Inferior parietal cortex (tissue), 1 donor: ENCODE results near the gene RGS14.
"Not testable (repeated sequence)": the region's sequence is repeated elsewhere in the genome, so short reads cannot be mapped to it uniquely, and the experiment has no call there.

Experiments used
- DNase-seq: peaks from one replicate; pipeline ENCODE4 v3.0.0-alpha.2; 2016; ENCODE audit errors: extremely low spot score

RGS14 gene

DNA sequence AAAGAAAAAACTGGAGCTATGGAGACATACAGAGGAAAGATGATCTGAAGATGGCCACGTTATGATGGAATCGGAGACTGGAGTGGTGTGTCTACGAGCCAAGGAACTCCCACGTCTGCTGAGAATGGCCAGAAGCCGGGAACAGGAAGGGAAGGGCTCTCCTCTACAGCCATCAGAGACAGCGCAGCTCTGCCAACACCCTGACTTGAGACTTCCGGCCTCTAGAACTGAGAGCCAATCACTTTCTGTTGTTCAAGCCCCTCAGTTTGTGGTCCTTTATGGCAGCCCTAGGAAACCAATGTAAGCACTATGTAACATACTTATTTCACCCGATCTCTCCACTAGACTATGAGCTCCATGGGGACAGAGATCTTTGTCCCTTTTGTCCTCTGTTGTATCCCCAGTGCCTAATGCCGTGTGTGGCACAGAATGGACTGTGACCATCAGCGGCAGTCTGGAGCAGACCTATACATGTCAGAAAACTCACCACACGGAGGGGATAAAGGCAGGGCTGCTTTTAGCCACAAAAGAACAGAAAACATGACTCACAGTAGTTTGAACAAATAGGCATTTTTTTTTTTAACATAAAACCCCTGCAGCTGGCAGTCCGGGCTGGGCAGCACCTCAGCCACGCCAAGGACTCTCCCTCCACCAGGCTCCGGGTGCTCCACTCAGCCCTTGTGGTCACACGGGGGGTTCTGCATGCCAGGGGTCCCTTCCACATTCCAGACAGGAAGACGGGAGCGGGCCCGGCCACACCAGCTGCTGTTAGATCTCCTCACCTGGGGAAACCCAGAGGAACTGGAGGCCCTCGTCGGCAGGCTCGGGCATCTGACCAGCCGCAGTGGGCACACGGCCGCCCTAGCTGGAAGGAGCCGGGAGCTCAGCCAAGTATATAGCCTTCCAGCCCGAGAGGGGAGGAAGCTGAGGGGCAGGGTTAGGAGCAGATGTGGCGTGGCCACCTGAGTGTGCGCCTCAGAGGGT, 29.9 kb upstream of the RGS14 start:
- no peak for DNase-seq

DNA sequence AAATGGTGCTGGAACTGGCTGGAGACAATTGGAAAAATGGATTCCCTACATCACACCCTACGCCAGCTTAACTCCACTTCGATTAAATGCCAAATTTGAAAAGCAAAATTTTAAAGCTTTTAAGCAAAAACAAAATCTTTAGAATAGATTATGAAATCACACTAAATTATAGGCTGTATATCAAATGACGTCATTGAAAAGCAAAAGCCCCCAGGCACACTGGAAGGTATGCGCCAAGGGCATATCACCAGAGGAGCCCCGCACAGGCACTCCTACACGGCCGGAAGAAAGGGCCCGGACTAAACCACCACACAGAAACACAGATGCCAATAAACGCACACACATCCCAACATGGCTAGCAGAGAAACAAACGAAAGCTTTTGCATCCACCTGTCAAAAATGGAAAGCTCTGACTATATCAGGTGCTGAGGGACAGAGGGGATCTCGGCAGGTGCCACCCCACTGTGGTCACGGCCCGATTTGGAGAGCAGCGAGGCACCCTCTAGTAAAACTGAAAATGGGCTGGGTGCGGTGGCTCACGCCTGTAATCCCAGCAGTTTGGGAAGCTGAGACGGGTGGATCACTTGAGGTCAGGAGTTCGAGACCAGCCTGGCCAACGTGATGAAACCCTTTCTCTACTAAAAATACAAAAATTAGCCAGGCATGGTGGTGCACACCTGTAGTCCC, 29.0 kb upstream of the RGS14 start:
- no peak for DNase-seq

DNA sequence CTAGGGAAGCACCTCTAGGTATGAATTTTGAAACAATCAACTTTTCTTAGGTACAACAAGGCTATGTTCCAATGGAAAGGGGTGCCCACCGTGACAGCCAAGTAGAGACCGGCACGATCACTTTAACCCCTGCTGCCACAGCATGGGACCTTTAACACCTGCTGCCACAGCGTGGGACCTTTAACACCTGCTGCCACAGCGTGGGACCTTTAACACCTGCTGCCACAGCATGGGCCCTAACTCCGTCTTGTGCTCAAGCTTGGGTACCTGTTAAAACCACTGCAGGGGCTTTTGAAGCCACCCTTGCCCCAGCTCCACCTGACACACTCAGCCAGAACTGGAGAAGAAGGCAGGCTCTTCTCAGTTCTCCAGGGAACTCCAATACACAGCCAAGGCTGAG, 27.8 kb upstream of the RGS14 start:
- no peak for DNase-seq

DNA sequence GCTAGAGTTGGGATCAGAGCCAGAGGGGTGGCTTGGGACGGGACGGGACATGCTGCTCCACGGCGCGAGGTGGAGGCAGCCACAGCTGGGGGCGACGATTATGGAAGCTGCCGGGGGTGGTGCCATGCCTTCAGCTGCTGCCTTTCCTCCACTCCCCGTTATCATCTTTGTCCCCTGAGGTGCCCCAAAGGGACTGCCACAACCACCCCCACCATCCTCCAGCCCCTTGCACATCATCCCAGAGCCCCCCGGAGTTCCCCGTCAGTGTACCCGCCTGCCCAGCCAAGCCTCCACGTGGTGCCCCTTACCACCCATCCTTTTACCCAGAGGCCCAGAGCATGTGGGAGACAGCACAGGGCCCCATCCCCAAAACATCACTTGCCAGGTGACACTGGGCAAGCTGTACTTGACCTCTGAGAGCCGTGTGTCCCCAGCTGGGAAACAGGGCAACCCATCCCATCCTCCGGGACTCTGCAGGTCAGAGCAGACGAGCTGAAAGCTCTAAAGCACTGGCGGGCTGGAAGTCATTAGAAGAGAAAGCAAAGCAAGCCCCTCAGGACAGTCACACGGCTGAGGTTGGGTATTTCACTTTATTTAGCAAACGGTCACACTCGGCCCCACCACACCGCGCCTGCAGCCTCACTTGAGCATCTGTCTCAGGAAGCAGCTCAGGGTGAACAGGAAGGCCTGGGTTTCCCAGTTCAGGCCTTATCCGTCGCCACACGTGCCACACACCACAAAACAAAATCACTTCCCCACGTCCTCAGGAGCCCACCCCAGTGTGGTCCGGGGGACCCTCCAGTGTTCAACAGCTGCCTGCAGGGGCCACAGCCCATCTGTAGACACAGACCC, 26.5 kb upstream of the RGS14 start:
- DNase-seq: no peak

GRCh38 chr5:177332031-177332895, 25.5 kb upstream of the RGS14 start:
- DNase-seq: no peak

DNA sequence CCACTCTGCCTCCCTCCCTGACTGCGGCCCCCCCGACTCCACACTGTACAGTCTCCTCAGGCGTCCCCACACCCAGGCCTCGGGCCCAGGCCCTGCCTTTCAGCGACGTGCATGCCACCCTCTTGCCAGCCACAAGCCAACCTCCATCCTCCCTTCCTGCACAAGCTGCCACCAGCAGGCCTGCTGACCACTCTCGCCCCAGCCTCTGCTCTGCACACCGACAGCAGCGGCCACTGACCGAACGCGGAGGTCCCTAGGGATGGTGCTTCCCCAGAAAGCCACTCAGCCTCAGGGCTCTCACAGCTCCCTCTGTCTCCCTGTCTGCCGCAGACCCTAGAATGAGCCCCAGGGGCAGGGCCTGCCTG, 24.8 kb upstream of the RGS14 start:
- no peak for DNase-seq

GRCh38 chr5:177333420-177334154, 24.1 kb upstream of the RGS14 start:
- DNase-seq: no peak

DNA sequence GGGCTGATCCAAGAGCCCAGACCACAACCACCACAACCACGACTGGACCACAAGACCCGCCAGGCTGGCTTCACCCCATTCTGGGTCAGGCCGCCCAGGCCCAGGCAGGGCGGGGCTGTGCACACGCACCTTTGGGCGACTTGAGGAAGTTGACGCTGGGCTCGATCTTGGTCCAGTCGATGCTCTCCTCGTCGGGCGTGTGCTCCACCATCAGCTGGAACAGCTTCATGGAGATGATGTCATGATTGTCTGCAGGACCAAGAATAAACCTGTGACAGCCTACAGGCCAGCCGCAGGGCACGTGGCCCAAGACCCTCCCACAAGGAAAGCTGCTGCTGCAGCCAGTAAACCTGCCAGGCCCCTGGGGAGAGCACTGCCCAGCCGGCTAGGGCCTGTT, 23.6 kb upstream of the RGS14 start:
- no peak for DNase-seq

GRCh38 chr5:177334781-177335700, 22.7 kb upstream of the RGS14 start:
- DNase-seq: no peak

DNA sequence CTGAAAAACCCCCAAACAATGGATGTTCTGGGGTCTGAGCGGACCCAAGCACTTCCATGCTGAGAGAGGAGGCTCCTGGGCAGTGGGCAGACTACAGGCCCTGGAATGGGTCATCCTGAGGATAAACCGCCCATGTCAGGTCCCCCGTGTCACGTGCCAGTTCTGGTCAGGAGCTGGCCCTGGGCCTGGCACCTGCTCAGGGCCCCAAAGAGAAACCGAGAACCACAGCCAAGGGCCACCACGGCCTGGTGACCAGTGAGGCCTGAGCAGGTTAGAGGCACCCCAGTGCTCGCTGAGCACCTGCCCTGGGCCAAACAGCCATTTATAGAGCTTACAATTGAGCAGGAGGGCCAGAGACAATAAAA, 22.0 kb upstream of the RGS14 start:
- no peak for DNase-seq

- DNase-seq: no peak
Measured at GRCh38 chr5:177336112-177336511, 21.6 kb upstream of the RGS14 start.

DNA sequence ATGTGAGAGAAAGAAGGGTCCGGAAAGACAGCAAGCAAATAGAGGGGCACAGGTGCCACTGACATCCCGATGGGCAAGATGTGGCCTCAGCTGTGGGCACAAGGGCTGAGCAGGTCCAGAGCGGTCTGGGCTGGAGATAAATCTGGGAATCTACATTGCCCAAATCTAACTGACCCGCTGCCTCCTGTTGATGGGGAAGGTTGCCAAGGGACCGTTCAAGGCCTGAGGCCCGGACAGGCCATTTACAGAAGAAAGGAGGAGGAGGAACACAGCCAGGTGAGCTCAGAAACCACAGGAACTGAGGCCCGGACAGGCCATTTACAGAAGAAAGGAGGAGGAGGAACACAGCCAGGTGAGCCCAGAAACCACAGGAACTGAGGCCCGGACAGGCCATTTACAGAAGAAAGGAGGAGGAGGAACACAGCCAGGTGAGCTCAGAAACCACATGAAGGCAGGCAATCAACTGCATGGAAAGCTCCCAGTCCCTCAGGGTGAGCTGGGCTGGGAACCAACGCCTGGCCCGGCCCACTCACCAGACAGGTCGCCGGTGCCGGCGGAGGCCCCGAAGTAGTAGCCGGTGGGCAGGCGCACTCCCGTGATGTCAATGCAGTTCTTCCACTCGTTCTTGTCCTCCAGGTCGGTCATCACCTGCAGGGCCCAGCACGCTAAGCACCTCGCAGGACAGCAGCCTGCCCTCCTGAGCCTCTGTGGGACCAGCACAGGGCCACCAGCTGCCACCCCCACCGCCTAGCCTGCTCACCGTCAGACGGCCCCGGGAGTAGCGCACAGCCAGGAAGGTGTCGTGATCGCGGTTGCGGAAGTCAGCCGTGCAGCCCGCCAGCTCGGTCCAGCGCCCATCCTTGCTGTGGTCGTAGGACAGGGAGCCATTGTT, 20.9 kb upstream of the RGS14 start:
- no peak for DNase-seq

DNA sequence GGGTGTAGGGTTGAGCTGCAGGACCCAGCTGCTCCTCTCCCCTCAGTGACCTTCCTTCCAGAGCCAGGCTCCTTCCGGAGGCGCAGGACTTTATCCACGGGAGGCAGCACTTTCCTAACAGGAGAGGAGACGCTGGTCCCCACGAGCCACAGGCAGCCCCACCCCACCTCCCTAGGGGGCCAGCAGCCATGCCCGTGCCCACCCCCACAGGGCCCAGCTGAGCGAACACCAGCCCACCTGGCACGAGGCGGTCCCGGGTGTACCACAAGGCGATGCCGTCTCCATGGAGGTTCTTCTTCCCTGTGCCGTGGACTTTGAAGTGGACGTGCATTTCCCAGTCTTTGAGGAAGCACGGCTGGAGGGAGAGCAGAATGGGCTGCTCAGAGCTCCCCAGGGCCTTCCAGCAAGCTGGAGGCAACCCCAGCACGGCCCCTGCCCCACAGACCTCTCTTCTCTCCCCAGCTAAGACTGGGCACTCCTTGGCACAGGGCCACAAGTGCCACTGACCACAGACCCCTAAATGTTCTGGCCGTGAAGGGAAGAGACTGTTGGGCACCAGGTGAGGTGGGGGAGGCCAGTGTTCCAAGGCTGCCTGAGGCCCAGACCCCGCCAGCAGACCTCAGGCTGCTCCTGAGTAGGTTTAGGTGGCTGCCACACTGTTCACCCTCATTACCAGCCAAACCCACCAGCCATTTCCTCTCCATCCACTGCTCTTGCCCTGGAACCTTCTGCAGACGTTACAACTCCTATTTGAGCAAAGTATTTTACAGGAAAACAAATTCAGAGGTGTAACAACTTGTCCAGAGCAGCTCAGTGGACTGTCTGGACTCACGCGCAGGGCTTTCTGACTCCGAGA, 19.2 kb upstream of the RGS14 start:
- no peak for DNase-seq

GRCh38 chr5:177339107-177339638, 18.6 kb upstream of the RGS14 start:
- no peak for DNase-seq

GRCh38 chr5:177343000-177343399, 14.7 kb upstream of the RGS14 start:
- DNase-seq: not testable (repeated sequence)

DNA sequence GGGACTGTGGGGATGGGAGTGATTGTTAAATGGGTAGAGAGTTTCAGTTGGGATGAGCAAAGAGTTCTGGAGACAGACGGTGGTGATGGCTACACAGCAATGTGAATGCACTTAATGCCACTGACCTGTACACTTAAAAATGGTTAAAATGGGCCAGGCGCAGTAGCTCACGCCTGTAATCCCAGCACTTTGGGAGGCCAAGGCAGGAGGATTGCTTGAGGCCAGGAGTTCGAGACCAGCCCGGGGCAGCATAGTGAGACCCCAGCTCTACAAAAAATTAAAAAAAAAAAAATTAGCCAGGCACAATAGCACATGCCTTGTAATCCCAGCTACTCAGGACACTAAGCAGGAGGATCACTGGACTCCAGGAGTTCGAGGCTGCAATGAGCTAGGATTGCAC, 13.9 kb upstream of the RGS14 start:
- DNase-seq: no peak

- DNase-seq: no peak
Measured at GRCh38 chr5:177344891-177345290, 12.8 kb upstream of the RGS14 start.
